Panc1 (cell line): ENCODE data around the gene IGSF21. TPM values are rescaled to one million over a fixed set of nuclear protein-coding genes. Genes with fewer than 3 reads are reported as not detected.

Source experiments
- ATAC-seq: fragments of 200-7000 bp; cut with Tn5 transposase; 2 replicates; pipeline ENCODE4 v1.9.1; 2020; ENCODE audit warnings: mild to moderate bottlenecking, moderate library complexity
- BruUV-seq: library from RNA; stranded (reverse); fragments of 400-500 nt; replicated peaks from 2 replicates; lab custom pipeline; 2021; lab: Mats Ljungman, UMichigan
- CTCF ChIA-PET: fragments of 300-600 bp; sonication (Branson Sonifier 250); formaldehyde crosslinking; loops from one replicate; lab custom pipeline; 2022; ENCODE audit warnings: antibody characterized with exemption; lab: Charles Lee
- POLR2A ChIA-PET: fragments of 300-600 bp; sonication (Branson Sonifier 250); formaldehyde crosslinking; loops from one replicate; lab custom pipeline; 2022; ENCODE audit warnings: antibody characterized with exemption; lab: Charles Lee
- DNase-seq: peaks from one replicate; pipeline ENCODE4 v3.0.0-alpha.2; 2010; ENCODE audit warnings: low read depth, low spot score
- H3K27ac ChIP-seq: 2 replicates; pipeline ENCODE4 v1.5.1; 2011; ENCODE audit warnings: mild to moderate bottlenecking, low read length, inconsistent platforms
- H3K27me3 ChIP-seq: fragments of 200-500 bp; sonication (Bioruptor generic); 2 replicates; pipeline ENCODE4 v1.6.0; 2014; ENCODE audit warnings: low read length, inconsistent platforms; ENCODE audit not compliant: control insufficient read depth, insufficient read depth
- H3K36me3 ChIP-seq: fragments of 200-500 bp; sonication (Bioruptor generic); 2 replicates; pipeline ENCODE4 v1.5.1; 2014; ENCODE audit warnings: inconsistent platforms, mild to moderate bottlenecking, low read length, moderate library complexity; ENCODE audit not compliant: control insufficient read depth, insufficient read depth
- H3K4me1 ChIP-seq: 2 replicates; pipeline ENCODE4 v1.5.1; 2011; ENCODE audit warnings: inconsistent platforms, mild to moderate bottlenecking, low read length, moderate library complexity; ENCODE audit not compliant: control insufficient read depth, insufficient read depth
- H3K4me3 ChIP-seq, 2 experiments: 2 replicates each; pipeline ENCODE4 v1.5.1; 2011 to 2012; ENCODE audit warnings: low read depth in 2 of 2, low read length in 2 of 2, mild to moderate bottlenecking in 2 of 2, inconsistent platforms in 1 of 2, moderate library complexity in 1 of 2
- H3K9me3 ChIP-seq: fragments of 200-500 bp; sonication (Bioruptor generic); 2 replicates; pipeline ENCODE4 v1.5.1; 2014; ENCODE audit warnings: low read depth, mild to moderate bottlenecking, inconsistent platforms, low read length, moderate library complexity; ENCODE audit not compliant: control insufficient read depth, insufficient read depth
- POLR2AphosphoS5 ChIP-seq: IDR thresholded peaks from 2 replicates; pipeline ENCODE4 v1.6.1; 2012; ENCODE audit warnings: mild to moderate bottlenecking, low read depth, low read length, moderate library complexity
- REST ChIP-seq, 2 experiments: IDR thresholded peaks; 2 replicates each; pipeline ENCODE4 v1.6.1; 2011 to 2012; ENCODE audit warnings: low read depth in 2 of 2, control low read depth in 1 of 2, low read length in 1 of 2, mild to moderate bottlenecking in 1 of 2, moderate library complexity in 1 of 2; ENCODE audit not compliant: insufficient read depth in 1 of 2
- SIN3A ChIP-seq: IDR thresholded peaks from 2 replicates; pipeline ENCODE4 v1.6.1; 2012; ENCODE audit warnings: low read depth, mild to moderate bottlenecking, low read length, moderate library complexity, borderline replicate concordance; ENCODE audit not compliant: insufficient read depth
- TCF7L2 ChIP-seq: IDR thresholded peaks from 2 replicates; pipeline ENCODE4 v1.6.1; 2011; ENCODE audit warnings: mild to moderate bottlenecking, low read depth, low read length, inconsistent platforms
- in situ Hi-C: cut with HindIII; loops from 2 replicates; pipeline ENCODE4 v1.10.0; 2016; ENCODE audit warnings: low sequenced_read_pairs, low pct_unique_long_range_greater_than_20kb
- intact Hi-C: fragments of 100-400 bp; cut with micrococcal nuclease; formaldehyde crosslinking; loops from one replicate; pipeline ENCODE4 v1.10.0; 2022; ENCODE audit not compliant: unreplicated experiment
- total RNA-seq: library from RNA; stranded (reverse); gene quantifications from one replicate; pipeline ENCODE4 v1.2.1, GENCODE V29; 2021; ENCODE audit not compliant: unreplicated experiment
- TF ChIP-seq, protein P1 (sequence below): fragments of 450-650 bp; IDR thresholded peaks from 2 replicates; pipeline ENCODE4 v1.5.1; 2017; ENCODE audit warnings: mild to moderate bottlenecking

Gene IGSF21
- total RNA-seq, 1 experiment from 2014 or later, result not detected

GRCh38 chr1:18176619-18177018 lies 69.0 kb downstream of the IGSF21 start:
- ATAC-seq, result no peak
- Histone ChIP-seq H3K27ac (no peak overlapping the region), H3K27me3 (peaks cover 19% of the 10 kb centered on the region), H3K4me3 (no peak overlapping the region), H3K4me1 (no peaks in the 10 kb centered on the region), H3K36me3 (no peaks in the 10 kb centered on the region), H3K9me3 (no peaks in the 10 kb centered on the region)
- ChIA-PET CTCF (no interaction called here), POLR2A (interaction anchor here (0.7 kb wide), 1 partner anchor 9 kb away, joined by 3 read pairs; no protein-coding TSS in a partner anchor)
- TF ChIP-seq REST (IDR thresholded peaks at IDR 0.05; ENCODE audit: insufficient read depth in 1 of 2, low read depth in 2 of 2, low read length in 1 of 2) (no peak), POLR2AphosphoS5 (no peak), SIN3A (no peak), TCF7L2 (no peak)
- no peak for DNase-seq
- in situ Hi-C loops, result no loop called here
- BruUV-seq, result no TSS peak
- intact Hi-C loops, result no loop called here

DNA sequence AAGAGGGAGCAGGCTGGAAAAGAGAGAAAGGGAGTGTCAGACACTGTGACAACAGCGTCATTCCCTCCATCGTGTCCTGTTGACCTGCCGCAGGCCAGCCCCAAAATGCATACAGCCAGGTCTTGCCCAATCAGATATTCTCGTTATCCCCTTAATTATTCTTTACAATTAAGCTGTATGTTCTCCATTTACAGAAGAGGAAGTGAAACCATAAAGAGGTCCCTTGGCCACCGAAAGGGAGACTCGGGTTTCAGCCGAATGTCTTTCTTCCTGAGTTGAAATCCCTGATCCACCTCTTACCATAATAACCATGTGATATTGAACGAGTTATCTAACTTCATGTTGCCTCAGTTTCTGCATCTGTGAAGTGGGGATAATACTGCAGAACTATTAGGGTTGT lies 70.5 kb downstream of the IGSF21 start:
- Histone ChIP-seq H3K4me1 (no peaks in the 10 kb centered on the region), H3K27ac (no peak overlapping the region), H3K4me3 (no peak overlapping the region), H3K36me3 (no peaks in the 10 kb centered on the region), H3K27me3 (peaks cover 18% of the 10 kb centered on the region), H3K9me3 (no peaks in the 10 kb centered on the region)
- BruUV-seq, result no TSS peak
- DNase-seq (no peak), ATAC-seq (no peak)
- ChIA-PET POLR2A (no interaction called here), CTCF (no interaction called here)
- TF ChIP-seq, protein P1, sequence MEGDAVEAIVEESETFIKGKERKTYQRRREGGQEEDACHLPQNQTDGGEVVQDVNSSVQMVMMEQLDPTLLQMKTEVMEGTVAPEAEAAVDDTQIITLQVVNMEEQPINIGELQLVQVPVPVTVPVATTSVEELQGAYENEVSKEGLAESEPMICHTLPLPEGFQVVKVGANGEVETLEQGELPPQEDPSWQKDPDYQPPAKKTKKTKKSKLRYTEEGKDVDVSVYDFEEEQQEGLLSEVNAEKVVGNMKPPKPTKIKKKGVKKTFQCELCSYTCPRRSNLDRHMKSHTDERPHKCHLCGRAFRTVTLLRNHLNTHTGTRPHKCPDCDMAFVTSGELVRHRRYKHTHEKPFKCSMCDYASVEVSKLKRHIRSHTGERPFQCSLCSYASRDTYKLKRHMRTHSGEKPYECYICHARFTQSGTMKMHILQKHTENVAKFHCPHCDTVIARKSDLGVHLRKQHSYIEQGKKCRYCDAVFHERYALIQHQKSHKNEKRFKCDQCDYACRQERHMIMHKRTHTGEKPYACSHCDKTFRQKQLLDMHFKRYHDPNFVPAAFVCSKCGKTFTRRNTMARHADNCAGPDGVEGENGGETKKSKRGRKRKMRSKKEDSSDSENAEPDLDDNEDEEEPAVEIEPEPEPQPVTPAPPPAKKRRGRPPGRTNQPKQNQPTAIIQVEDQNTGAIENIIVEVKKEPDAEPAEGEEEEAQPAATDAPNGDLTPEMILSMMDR, result no peak
- TF ChIP-seq TCF7L2 (no peak), POLR2AphosphoS5 (no peak), REST (IDR thresholded peaks at IDR 0.05; ENCODE audit: insufficient read depth in 1 of 2, low read depth in 2 of 2, low read length in 1 of 2) (no peak), SIN3A (no peak)
- intact Hi-C loops, result no loop called here
- in situ Hi-C loops, result no loop called here
